IMR-90 (cell line): ENCODE data around the gene CCDC74A. TPM values are rescaled to one million over a fixed set of nuclear protein-coding genes. Genes with fewer than 3 reads are reported as not detected.
"Not testable (repeated sequence)": the region's sequence is repeated elsewhere in the genome, so short reads cannot be mapped to it uniquely, and the experiment has no call there.

Experiments used
- ATAC-seq: fragments of 200-7000 bp; cut with Tn5 transposase; 2 replicates; pipeline ENCODE4 v1.9.1; 2020; ENCODE audit warnings: low read depth, mild to moderate bottlenecking, moderate library complexity
- BruUV-seq: library from RNA; stranded (reverse); fragments of 400-500 nt; replicated peaks from 2 replicates; lab custom pipeline; 2021; lab: Mats Ljungman, UMichigan
- CTCF ChIA-PET: fragments of 300-600 bp; formaldehyde crosslinking; extraction: SDS; loops from one replicate; lab custom pipeline; 2021; ENCODE audit warnings: antibody characterized with exemption; lab: Yijun Ruan, JAX
- POLR2A ChIA-PET: fragments of 300-600 bp; sonication (Branson Sonifier 250); formaldehyde crosslinking; loops from one replicate; lab custom pipeline; 2022; ENCODE audit warnings: antibody characterized with exemption; ENCODE audit not compliant: unreplicated experiment; lab: Charles Lee
- DNase-seq: peaks from one replicate; pipeline ENCODE4 v3.0.0; 2013
- H2AFZ ChIP-seq: replicated peaks from 2 replicates; pipeline ENCODE3; 2013; ENCODE audit warnings: low read length, mild to moderate bottlenecking; ENCODE audit not compliant: poor library complexity
- H2AK5ac ChIP-seq: 2 replicates; pipeline ENCODE4 v1.6.1; 2013; ENCODE audit warnings: low read depth, low read length, inconsistent platforms
- H2AK9ac ChIP-seq: replicated peaks from 2 replicates; pipeline ENCODE3; 2013; ENCODE audit warnings: mild to moderate bottlenecking, low read depth, low read length, moderate library complexity; ENCODE audit not compliant: poor library complexity
- H2BK120ac ChIP-seq: 2 replicates; pipeline ENCODE4 v1.6.1; 2013; ENCODE audit warnings: low read depth, low read length, inconsistent platforms
- H2BK15ac ChIP-seq: 3 replicates; pipeline ENCODE4 v1.6.1; 2013; ENCODE audit warnings: low read depth, low read length, inconsistent platforms
- H2BK20ac ChIP-seq: 2 replicates; pipeline ENCODE4 v1.6.1; 2013; ENCODE audit warnings: low read depth, mild to moderate bottlenecking, inconsistent platforms, low read length, moderate library complexity
- H2BK5ac ChIP-seq: 2 replicates; pipeline ENCODE4 v1.6.1; 2013; ENCODE audit warnings: mild to moderate bottlenecking, low read depth, low read length, inconsistent platforms; ENCODE audit not compliant: poor library complexity, severe bottlenecking
- H3K14ac ChIP-seq: replicated peaks from 2 replicates; pipeline ENCODE4 v1.6.1; 2013; ENCODE audit warnings: low read depth, low read length, inconsistent platforms
- H3K18ac ChIP-seq: 2 replicates; pipeline ENCODE4 v1.6.1; 2013; ENCODE audit warnings: low read depth, low read length, control low read depth
- H3K23ac ChIP-seq: 2 replicates; pipeline ENCODE4 v1.6.1; 2013; ENCODE audit warnings: low read depth, low read length, inconsistent platforms
- H3K27ac ChIP-seq: 2 replicates; pipeline ENCODE4 v1.5.1; 2013; ENCODE audit warnings: mild to moderate bottlenecking, control low read depth, low read length; ENCODE audit not compliant: insufficient read depth
- H3K27me3 ChIP-seq: 2 replicates; pipeline ENCODE4 v1.6.1; 2013; ENCODE audit warnings: low read length; ENCODE audit not compliant: control insufficient read depth, insufficient read depth
- H3K36me3 ChIP-seq: 2 replicates; pipeline ENCODE4 v1.6.1; 2013; ENCODE audit warnings: low read length, mixed read lengths; ENCODE audit not compliant: control insufficient read depth, insufficient read depth
- H3K4ac ChIP-seq: 2 replicates; pipeline ENCODE4 v1.6.1; 2013; ENCODE audit warnings: low read depth, low read length, inconsistent platforms
- H3K4me1 ChIP-seq: 2 replicates; pipeline ENCODE4 v1.6.1; 2013; ENCODE audit warnings: low read length, mixed read lengths; ENCODE audit not compliant: control insufficient read depth, insufficient read depth
- H3K4me2 ChIP-seq: 2 replicates; pipeline ENCODE4 v1.6.1; 2013; ENCODE audit warnings: low read depth, mild to moderate bottlenecking, control low read depth, low read length, moderate library complexity
- H3K4me3 ChIP-seq: 2 replicates; pipeline ENCODE4 v1.5.1; 2013; ENCODE audit warnings: low read depth, mild to moderate bottlenecking, control low read depth, low read length, moderate library complexity; ENCODE audit not compliant: insufficient read depth
- H3K56ac ChIP-seq: 2 replicates; pipeline ENCODE4 v1.6.1; 2013; ENCODE audit warnings: low read length, inconsistent platforms; ENCODE audit not compliant: insufficient read depth; ENCODE audit errors: extremely low read depth
- H3K79me1 ChIP-seq, 2 experiments: 2 replicates each; pipeline ENCODE4 v1.6.1; 2013; ENCODE audit warnings: low read length in 2 of 2, inconsistent platforms in 1 of 2, low read depth in 1 of 2
- H3K9ac ChIP-seq: 2 replicates; pipeline ENCODE4 v1.6.1; 2013; ENCODE audit warnings: low read depth, low read length, control low read depth
- H3K9me1 ChIP-seq: 2 replicates; pipeline ENCODE4 v1.6.1; 2013; ENCODE audit warnings: low read length, inconsistent platforms; ENCODE audit not compliant: insufficient read depth
- H3K9me3 ChIP-seq: 2 replicates; pipeline ENCODE4 v1.6.1; 2013; ENCODE audit warnings: low read length; ENCODE audit not compliant: control insufficient read depth, insufficient read depth
- H4K20me1 ChIP-seq: 2 replicates; pipeline ENCODE4 v1.6.1; 2013; ENCODE audit warnings: low read length, inconsistent platforms; ENCODE audit not compliant: insufficient read depth
- H4K5ac ChIP-seq: 2 replicates; pipeline ENCODE4 v1.6.1; 2013; ENCODE audit warnings: mild to moderate bottlenecking, low read depth, low read length, control low read depth
- H4K8ac ChIP-seq, 2 experiments: 2 replicates each; pipeline ENCODE4 v1.6.1; 2013; ENCODE audit warnings: low read depth in 2 of 2, low read length in 2 of 2, control low read depth in 1 of 2, inconsistent platforms in 1 of 2
- H4K91ac ChIP-seq: 2 replicates; pipeline ENCODE4 v1.6.1; 2013; ENCODE audit warnings: low read depth, low read length, inconsistent platforms; ENCODE audit not compliant: insufficient read depth
- WGBS, 2 experiments: methylation state at CpG; one replicate each; pipeline versions ENCODE4 v1.1.5 to v1.1.7; 2013; ENCODE audit warnings: missing lambda C conversion rate in 2 of 2; ENCODE audit not compliant: insufficient read length in 1 of 2; ENCODE audit errors: extremely low coverage in 2 of 2; 5-methylcytosine and 5-hydroxymethylcytosine counted together
- dilution Hi-C: fragments of 300-500 bp; cut with HindIII; formaldehyde crosslinking; loops from one replicate; pipeline ENCODE4 v1.14.3; 2018; ENCODE audit warnings: low sequenced_read_pairs; ENCODE audit not compliant: unreplicated experiment
- in situ Hi-C: fragments of 300-500 bp; cut with MboI; formaldehyde crosslinking; loops from 3 replicates; pipeline ENCODE4 v1.14.3; 2019; ENCODE audit warnings: low sequenced_read_pairs, inconsistent platforms, mixed read lengths
- intact Hi-C: fragments of 100-400 bp; cut with micrococcal nuclease; formaldehyde crosslinking; loops from 2 replicates; pipeline ENCODE4 v1.10.0; 2022
- polyA plus RNA-seq, 3 experiments: library from polyadenylated mRNA; depleted of rRNA; stranded (reverse); fragments of >200 nt; gene quantifications; 2 replicates each; pipeline ENCODE4 v1.2.3, GENCODE V29; 2012; ENCODE audit warnings: low replicate concordance in 1 of 3
- total RNA-seq: library from RNA; depleted of rRNA; stranded (reverse); fragments of >200 nt; gene quantifications from 2 replicates; pipeline ENCODE4 v1.2.3, GENCODE V29; 2012

CCDC74A gene
- total and polyA plus RNA-seq, 2 of the 4 experiments (the other 2 are of a cell fraction) = 3.8 to 11.9 TPM

DNA sequence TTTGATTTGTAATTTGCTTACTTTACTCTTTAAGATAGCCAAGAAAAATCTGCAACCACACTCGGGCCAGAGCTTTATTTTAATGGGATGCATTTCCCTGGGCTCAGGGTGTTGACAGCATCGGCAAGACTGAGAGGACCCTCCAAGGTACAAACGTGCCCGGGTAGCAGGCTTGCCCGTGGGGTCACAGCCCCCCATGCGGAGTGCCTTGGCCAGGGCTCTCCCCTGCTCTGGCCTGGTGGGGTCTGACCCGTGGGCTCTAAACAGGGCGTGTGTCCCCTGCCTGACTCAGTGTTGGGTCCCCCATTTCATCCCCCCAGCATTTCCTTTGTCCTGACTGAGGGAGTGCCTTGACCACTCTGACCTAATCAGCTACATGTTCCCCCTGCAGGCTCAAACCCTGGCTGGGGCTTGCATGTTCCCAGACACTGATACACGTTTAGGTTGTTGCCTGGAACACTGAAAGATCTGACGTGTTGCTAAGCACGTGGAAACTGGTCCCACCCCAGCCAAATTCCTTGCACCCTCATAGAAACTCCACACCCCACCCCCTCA is 42.7 kb upstream of the CCDC74A start:
- H3K9me1 ChIP-seq, H3K36me3 ChIP-seq, H3K4me2 ChIP-seq, in situ Hi-C loops, dilution Hi-C loops, H4K8ac ChIP-seq, ATAC-seq, H2BK120ac ChIP-seq, H3K9me3 ChIP-seq, H3K14ac ChIP-seq, H2AK9ac ChIP-seq, DNase-seq, H2AK5ac ChIP-seq, H4K5ac ChIP-seq, BruUV-seq, POLR2A ChIA-PET, H3K27me3 ChIP-seq, H3K4ac ChIP-seq, H3K27ac ChIP-seq, H3K18ac ChIP-seq, H4K20me1 ChIP-seq, H2BK5ac ChIP-seq, H3K4me3 ChIP-seq, H4K91ac ChIP-seq, H2BK20ac ChIP-seq, CTCF ChIA-PET, intact Hi-C loops, H2AFZ ChIP-seq, H3K4me1 ChIP-seq, H3K23ac ChIP-seq, H3K56ac ChIP-seq, H2BK15ac ChIP-seq, H3K9ac ChIP-seq: not testable (repeated sequence)
- H3K79me1 ChIP-seq = peaks cover 0 to 13% of the 10 kb centered on the region in 2 experiments; a peak in 1 of 4 replicates
- 81% methylated on average over 2 of the region's 11 CpGs; no CpG with 5 or more reads in 1 of the 2 experiments for whole genome bisulfite sequencing, 2 experiments

DNA sequence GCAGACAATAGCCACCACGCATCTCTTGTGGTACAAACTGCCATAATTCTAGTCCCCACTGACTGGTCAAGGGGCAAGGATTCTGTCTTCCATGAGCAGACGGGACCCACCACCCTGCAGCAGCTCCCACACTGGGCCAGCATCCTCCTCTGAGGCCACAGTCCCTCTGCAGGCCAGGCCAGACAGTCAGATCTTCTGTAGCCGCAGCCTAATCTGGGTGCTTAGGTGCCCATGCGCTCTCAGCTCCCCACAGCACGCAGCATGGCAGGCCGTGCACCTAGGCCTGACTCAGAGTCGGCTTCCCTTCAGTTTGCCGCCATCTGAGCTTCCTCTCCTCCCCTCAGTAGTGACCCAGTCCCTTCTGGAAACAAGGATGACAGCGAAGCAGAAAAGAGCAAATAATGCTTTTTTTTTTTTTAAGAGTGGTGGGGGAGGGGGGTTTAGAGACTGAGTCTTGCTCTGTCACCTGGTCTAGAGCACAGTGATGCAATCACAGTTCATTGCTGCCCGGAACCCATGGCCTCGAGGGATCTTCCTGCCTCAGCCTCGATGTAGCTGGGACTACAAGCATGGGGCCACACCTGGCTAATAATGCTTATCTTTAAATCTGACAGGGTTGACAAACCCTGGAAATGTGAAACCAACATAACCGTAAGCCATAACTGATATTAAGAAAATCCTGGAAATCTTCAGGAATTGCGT is 41.3 kb upstream of the CCDC74A start:
- H3K4me3 ChIP-seq, CTCF ChIA-PET, H4K91ac ChIP-seq, H3K27ac ChIP-seq, H3K4ac ChIP-seq, H3K18ac ChIP-seq, H4K5ac ChIP-seq, H3K9me3 ChIP-seq, H3K27me3 ChIP-seq, H3K56ac ChIP-seq, H2BK15ac ChIP-seq, H2AFZ ChIP-seq, H3K4me1 ChIP-seq, H2AK9ac ChIP-seq, POLR2A ChIA-PET, H3K9me1 ChIP-seq, BruUV-seq, H2BK20ac ChIP-seq, H3K9ac ChIP-seq, ATAC-seq, H3K4me2 ChIP-seq, dilution Hi-C loops, in situ Hi-C loops, H4K20me1 ChIP-seq, DNase-seq, H4K8ac ChIP-seq, H2BK5ac ChIP-seq, H3K23ac ChIP-seq, H2BK120ac ChIP-seq, H3K14ac ChIP-seq, H2AK5ac ChIP-seq, intact Hi-C loops, H3K36me3 ChIP-seq: not testable (repeated sequence)
- H3K79me1 ChIP-seq = peaks cover 0 to 25% of the 10 kb centered on the region in 2 experiments; a peak in 1 of 4 replicates
- WGBS, 2 experiments = 97% methylated on average over 5 of the region's 14 CpGs; no CpG with 5 or more reads in 1 of the 2 experiments
